SK-N-SH (cell line): Measurements from ENCODE around the gene NDUFC2. TPM values are rescaled to one million over a fixed set of nuclear protein-coding genes. Genes with fewer than 3 reads are reported as not detected.

Experiments used
- CTCF ChIA-PET: fragments of 300-600, 350-600 bp; formaldehyde crosslinking; extraction: SDS; loops from one replicate; lab custom pipeline; 2021; lab: Yijun Ruan, JAX
- POLR2A ChIA-PET: fragments of 350-600 bp; sonication (Branson Sonifier 250); formaldehyde crosslinking; extraction: SDS; loops from one replicate; lab custom pipeline; 2020; ENCODE audit warnings: antibody characterized with exemption, inconsistent platforms; lab: Yijun Ruan, JAX
- DNase-seq: peaks from one replicate; pipeline ENCODE4 v3.0.0; 2012
- H2AFZ ChIP-seq: fragments of 200-600 bp; sonication (generic); 2 replicates; pipeline ENCODE4 v1.8.1; 2016; ENCODE audit warnings: antibody characterized with exemption, mild to moderate bottlenecking, low read depth
- H3F3A ChIP-seq: fragments of 200-600 bp; sonication (generic); replicated peaks from 2 replicates; pipeline ENCODE3; 2016; ENCODE audit warnings: antibody characterized with exemption, mild to moderate bottlenecking; ENCODE audit not compliant: insufficient read depth
- H3K27ac ChIP-seq, 2 experiments: fragments of 200-500 bp in 1 of 2; fragments of 200-600 bp in 1 of 2; sonication (Bioruptor generic) in 1 of 2; sonication (generic), shearing (Covaris generic) in 1 of 2; 2 replicates each; pipeline versions ENCODE4 v1.5.1 to v1.6.1; 2014 to 2016; ENCODE audit warnings: low read depth in 2 of 2, inconsistent platforms in 1 of 2, low read length in 1 of 2, mild to moderate bottlenecking in 1 of 2, mixed read lengths in 1 of 2
- H3K27me3 ChIP-seq: fragments of 200-600 bp; sonication (generic), shearing (Covaris generic); 2 replicates; pipeline ENCODE4 v1.6.1; 2016; ENCODE audit warnings: mixed run types; ENCODE audit not compliant: insufficient read depth
- H3K36me3 ChIP-seq, 2 experiments: fragments of 200-500 bp in 1 of 2; fragments of 200-600 bp in 1 of 2; sonication (Bioruptor generic) in 1 of 2; sonication (generic) in 1 of 2; replicated peaks in 1 of 2; 2 replicates each; pipeline versions ENCODE3 to v1.5.1; 2014 to 2016; ENCODE audit warnings: low read length in 1 of 2, mild to moderate bottlenecking in 1 of 2; ENCODE audit not compliant: insufficient read depth in 2 of 2, control insufficient read depth in 1 of 2
- H3K4me1 ChIP-seq, 2 experiments: fragments of 200-500 bp in 1 of 2; fragments of 200-600 bp in 1 of 2; sonication (Bioruptor generic) in 1 of 2; sonication (generic), shearing (Covaris generic) in 1 of 2; 2 replicates each; pipeline versions ENCODE4 v1.5.1 to v1.6.1; 2014 to 2016; ENCODE audit warnings: low read depth in 1 of 2, low read length in 1 of 2, mixed run types in 1 of 2; ENCODE audit not compliant: insufficient read depth in 2 of 2, control insufficient read depth in 1 of 2
- H3K4me2 ChIP-seq: fragments of 200-600 bp; sonication (generic), shearing (Covaris generic); 2 replicates; pipeline ENCODE4 v1.6.1; 2017; ENCODE audit warnings: mixed run types
- H3K4me3 ChIP-seq, 2 experiments: fragments of 200-500 bp in 1 of 2; fragments of 200-600 bp in 1 of 2; sonication (Bioruptor generic) in 1 of 2; sonication (generic), shearing (Covaris generic) in 1 of 2; 2 replicates each; pipeline versions ENCODE4 v1.5.1 to v1.8.1; 2014 to 2016; ENCODE audit warnings: low read depth in 2 of 2, inconsistent platforms in 1 of 2, low read length in 1 of 2, mild to moderate bottlenecking in 1 of 2, mixed read lengths in 1 of 2, moderate library complexity in 1 of 2
- H3K79me2 ChIP-seq: fragments of 200-600 bp; sonication (generic); 2 replicates; pipeline ENCODE4 v1.8.1; 2017; ENCODE audit warnings: mild to moderate bottlenecking; ENCODE audit not compliant: insufficient read depth
- H3K9ac ChIP-seq: fragments of 200-600 bp; sonication (generic); 2 replicates; pipeline ENCODE4 v1.6.1; 2017; ENCODE audit warnings: mixed run types
- H3K9me2 ChIP-seq: fragments of 200-600 bp; sonication (generic); 2 replicates; pipeline ENCODE4 v1.6.1; 2017; ENCODE audit warnings: mixed run types
- H3K9me3 ChIP-seq: fragments of 200-600 bp; sonication (generic); 2 replicates; pipeline ENCODE4 v1.6.1; 2017; ENCODE audit warnings: mixed run types, mild to moderate bottlenecking, moderate library complexity
- H4K20me1 ChIP-seq: fragments of 200-600 bp; sonication (generic); 2 replicates; pipeline ENCODE4 v1.6.1; 2017; ENCODE audit warnings: mild to moderate bottlenecking, mixed run types; ENCODE audit not compliant: insufficient read depth
- CHD2 ChIP-seq: fragments of 150-350 bp; IDR thresholded peaks from 2 replicates; pipeline ENCODE4 v1.6.1; 2018; ENCODE audit warnings: low read length; ENCODE audit not compliant: partially characterized antibody
- JUND ChIP-seq: IDR thresholded peaks from 2 replicates; pipeline ENCODE4 v1.4.0; 2012
- MEF2A ChIP-seq: IDR thresholded peaks from 2 replicates; pipeline ENCODE4 v1.4.0; 2012; ENCODE audit warnings: low read depth, borderline replicate concordance
- RAD21 ChIP-seq: IDR thresholded peaks from 2 replicates; pipeline ENCODE4 v1.6.1; 2012; ENCODE audit warnings: mild to moderate bottlenecking, low read length
- RCOR1 ChIP-seq: fragments of 150-350 bp; IDR thresholded peaks from 2 replicates; pipeline ENCODE4 v1.6.1; 2017; ENCODE audit warnings: antibody characterized with exemption, low read length
- RXRA ChIP-seq: IDR thresholded peaks from 2 replicates; pipeline ENCODE4 v1.4.0; 2012; ENCODE audit warnings: low read depth, mild to moderate bottlenecking, borderline replicate concordance
- SIN3A ChIP-seq: IDR thresholded peaks from 2 replicates; pipeline ENCODE4 v1.6.1; 2012; ENCODE audit warnings: low read depth, mild to moderate bottlenecking, low read length, moderate library complexity, borderline replicate concordance
- TAF1 ChIP-seq: IDR thresholded peaks from 2 replicates; pipeline ENCODE4 v1.6.1; 2012; ENCODE audit warnings: low read depth, mild to moderate bottlenecking, low read length, moderate library complexity, borderline replicate concordance
- TCF12 ChIP-seq: IDR thresholded peaks from 2 replicates; pipeline ENCODE4 v1.4.0; 2012
- TEAD4 ChIP-seq: IDR thresholded peaks from 2 replicates; pipeline ENCODE4 v1.4.0; 2012; ENCODE audit warnings: mild to moderate bottlenecking, borderline replicate concordance; ENCODE audit not compliant: insufficient read depth
- WGBS: methylation state at CpG from one replicate; pipeline ENCODE4 v1.1.6; 2017; ENCODE audit warnings: low lambda C conversion rate; 5-methylcytosine and 5-hydroxymethylcytosine counted together
- polyA plus RNA-seq, 3 experiments: library from polyadenylated mRNA; depleted of rRNA; stranded (reverse); fragments of >200 nt; gene quantifications; 2 replicates each; pipeline ENCODE4 v1.2.3, GENCODE V29; 2012
- TF ChIP-seq, protein P1 (sequence below): fragments of 150-350 bp; IDR thresholded peaks from 2 replicates; pipeline ENCODE4 v1.6.1; 2016; ENCODE audit warnings: mild to moderate bottlenecking, low read depth, low read length
- TF ChIP-seq, protein P2 (sequence below): IDR thresholded peaks from 2 replicates; pipeline ENCODE4 v1.4.0; 2012; ENCODE audit warnings: low read depth, borderline replicate concordance
- TF ChIP-seq, protein P3 (sequence below): fragments of 150-350 bp; IDR thresholded peaks from 2 replicates; pipeline ENCODE4 v1.6.1; 2017; ENCODE audit warnings: antibody characterized with exemption, low read length, low read depth, borderline replicate concordance
- TF ChIP-seq, protein P4 (sequence below): IDR thresholded peaks from 2 replicates; pipeline ENCODE4 v1.4.0; 2012; ENCODE audit warnings: low read depth
- TF ChIP-seq, protein P5 (sequence below): IDR thresholded peaks from 2 replicates; pipeline ENCODE4 v1.4.0; 2012; ENCODE audit warnings: low read depth, borderline replicate concordance
- TF ChIP-seq, protein P6 (sequence below): IDR thresholded peaks from 2 replicates; pipeline ENCODE4 v1.6.1; 2012; ENCODE audit warnings: mild to moderate bottlenecking, low read depth, low read length, moderate library complexity

The NDUFC2 gene
- polyA plus RNA-seq, 1 of the 3 experiments (the other 2 are of a cell fraction) = 235 TPM

DNA sequence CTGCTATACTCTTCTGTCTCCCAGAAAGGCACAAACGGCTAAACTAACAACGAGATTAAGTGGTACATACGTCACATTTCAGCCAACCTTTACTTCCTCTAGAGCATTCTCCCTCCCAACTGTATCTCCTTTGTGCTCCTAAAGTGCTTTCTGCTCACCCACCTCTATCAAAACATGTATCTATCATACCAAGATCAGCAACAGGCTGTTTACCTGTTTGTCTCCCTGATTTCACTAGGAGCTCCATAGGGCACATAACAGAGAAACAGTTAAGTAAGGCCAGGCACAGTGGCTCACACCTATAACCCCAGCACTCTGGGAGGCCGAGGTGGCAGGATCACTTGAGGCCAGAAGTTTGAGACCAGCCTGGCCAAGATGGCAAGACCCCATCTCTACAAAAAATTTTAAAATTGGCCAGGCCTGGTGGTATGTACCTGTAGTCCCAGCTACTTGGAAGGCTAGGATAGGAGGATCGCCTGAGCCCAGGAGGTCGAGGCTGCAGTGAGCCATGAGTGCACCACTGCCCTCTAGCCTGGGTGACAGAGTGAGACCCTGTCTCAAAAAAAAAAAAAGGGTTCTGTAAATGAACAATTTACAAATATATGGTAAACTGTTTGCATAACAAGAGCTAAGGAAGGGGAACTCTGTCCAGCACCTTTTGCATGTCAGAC lies 2.8 kb downstream of the NDUFC2 start:
- Histone ChIP-seq H2AFZ (no peak overlapping the region), H3K36me3 (peaks cover 5 to 25% of the 10 kb centered on the region in 2 experiments), H3K27ac (no peak overlapping the region), H3K79me2 (peaks cover 78% of the 10 kb centered on the region), H3K4me1 (peaks cover 8 to 18% of the 10 kb centered on the region in 2 experiments; a peak in 2 of 4 replicates), H3K9me3 (no peaks in the 10 kb centered on the region), H3K9me2 (no peaks in the 10 kb centered on the region), H3K4me2 (peak overlapping the region; percentile 80; the same call in 1 of the 2 replicates), H3K9ac (no peak overlapping the region), H4K20me1 (peaks cover 23% of the 10 kb centered on the region), H3K27me3 (no peaks in the 10 kb centered on the region), H3K4me3 (no peak overlapping the region), H3F3A (peaks cover 7% of the 10 kb centered on the region)
- ChIA-PET POLR2A (no interaction called here), CTCF (interaction anchor here (2.0 kb wide), 1 partner anchor 31 kb away, joined by 8 read pairs; no protein-coding TSS in a partner anchor)
- no peak for DNase-seq
- TF ChIP-seq RCOR1 = no peak
- TF ChIP-seq SIN3A = no peak
- TF ChIP-seq, protein P1, sequence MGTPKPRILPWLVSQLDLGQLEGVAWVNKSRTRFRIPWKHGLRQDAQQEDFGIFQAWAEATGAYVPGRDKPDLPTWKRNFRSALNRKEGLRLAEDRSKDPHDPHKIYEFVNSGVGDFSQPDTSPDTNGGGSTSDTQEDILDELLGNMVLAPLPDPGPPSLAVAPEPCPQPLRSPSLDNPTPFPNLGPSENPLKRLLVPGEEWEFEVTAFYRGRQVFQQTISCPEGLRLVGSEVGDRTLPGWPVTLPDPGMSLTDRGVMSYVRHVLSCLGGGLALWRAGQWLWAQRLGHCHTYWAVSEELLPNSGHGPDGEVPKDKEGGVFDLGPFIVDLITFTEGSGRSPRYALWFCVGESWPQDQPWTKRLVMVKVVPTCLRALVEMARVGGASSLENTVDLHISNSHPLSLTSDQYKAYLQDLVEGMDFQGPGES = no peak
- no peak for TF ChIP-seq MEF2A
- TF ChIP-seq, protein P2, sequence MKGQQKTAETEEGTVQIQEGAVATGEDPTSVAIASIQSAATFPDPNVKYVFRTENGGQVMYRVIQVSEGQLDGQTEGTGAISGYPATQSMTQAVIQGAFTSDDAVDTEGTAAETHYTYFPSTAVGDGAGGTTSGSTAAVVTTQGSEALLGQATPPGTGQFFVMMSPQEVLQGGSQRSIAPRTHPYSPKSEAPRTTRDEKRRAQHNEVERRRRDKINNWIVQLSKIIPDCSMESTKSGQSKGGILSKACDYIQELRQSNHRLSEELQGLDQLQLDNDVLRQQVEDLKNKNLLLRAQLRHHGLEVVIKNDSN = no peak
- TF ChIP-seq, protein P3, sequence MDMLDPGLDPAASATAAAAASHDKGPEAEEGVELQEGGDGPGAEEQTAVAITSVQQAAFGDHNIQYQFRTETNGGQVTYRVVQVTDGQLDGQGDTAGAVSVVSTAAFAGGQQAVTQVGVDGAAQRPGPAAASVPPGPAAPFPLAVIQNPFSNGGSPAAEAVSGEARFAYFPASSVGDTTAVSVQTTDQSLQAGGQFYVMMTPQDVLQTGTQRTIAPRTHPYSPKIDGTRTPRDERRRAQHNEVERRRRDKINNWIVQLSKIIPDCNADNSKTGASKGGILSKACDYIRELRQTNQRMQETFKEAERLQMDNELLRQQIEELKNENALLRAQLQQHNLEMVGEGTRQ = no peak
- TF ChIP-seq RAD21 = no peak
- TF ChIP-seq, protein P4, sequence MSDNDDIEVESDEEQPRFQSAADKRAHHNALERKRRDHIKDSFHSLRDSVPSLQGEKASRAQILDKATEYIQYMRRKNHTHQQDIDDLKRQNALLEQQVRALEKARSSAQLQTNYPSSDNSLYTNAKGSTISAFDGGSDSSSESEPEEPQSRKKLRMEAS = no peak
- TF ChIP-seq, protein P5, sequence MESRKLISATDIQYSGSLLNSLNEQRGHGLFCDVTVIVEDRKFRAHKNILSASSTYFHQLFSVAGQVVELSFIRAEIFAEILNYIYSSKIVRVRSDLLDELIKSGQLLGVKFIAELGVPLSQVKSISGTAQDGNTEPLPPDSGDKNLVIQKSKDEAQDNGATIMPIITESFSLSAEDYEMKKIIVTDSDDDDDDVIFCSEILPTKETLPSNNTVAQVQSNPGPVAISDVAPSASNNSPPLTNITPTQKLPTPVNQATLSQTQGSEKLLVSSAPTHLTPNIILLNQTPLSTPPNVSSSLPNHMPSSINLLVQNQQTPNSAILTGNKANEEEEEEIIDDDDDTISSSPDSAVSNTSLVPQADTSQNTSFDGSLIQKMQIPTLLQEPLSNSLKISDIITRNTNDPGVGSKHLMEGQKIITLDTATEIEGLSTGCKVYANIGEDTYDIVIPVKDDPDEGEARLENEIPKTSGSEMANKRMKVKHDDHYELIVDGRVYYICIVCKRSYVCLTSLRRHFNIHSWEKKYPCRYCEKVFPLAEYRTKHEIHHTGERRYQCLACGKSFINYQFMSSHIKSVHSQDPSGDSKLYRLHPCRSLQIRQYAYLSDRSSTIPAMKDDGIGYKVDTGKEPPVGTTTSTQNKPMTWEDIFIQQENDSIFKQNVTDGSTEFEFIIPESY = no peak
- TF ChIP-seq CHD2 = no peak
- 85% methylated on average over 6 of the region's 6 CpGs for WGBS

DNA sequence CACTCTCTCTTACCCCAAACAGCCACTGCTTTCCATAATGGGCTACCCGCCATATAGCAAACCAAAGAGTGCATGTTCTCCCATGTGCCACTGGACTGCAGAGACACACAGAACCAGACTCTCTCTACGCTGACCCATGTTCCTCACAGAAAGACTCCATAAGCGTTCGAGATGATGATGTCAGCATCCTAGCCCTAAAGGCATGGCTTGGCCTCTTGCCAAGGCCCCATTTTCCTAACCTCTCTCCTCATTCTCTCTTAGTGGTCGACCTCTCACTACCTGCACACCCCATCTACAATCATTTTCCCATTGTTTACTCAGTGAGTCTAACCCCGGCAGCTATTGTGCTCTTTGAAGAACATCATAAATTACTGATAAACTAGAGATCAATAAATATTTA lies 4.9 kb downstream of the NDUFC2 start:
- H3K9me3 ChIP-seq = no peaks in the 10 kb centered on the region
- H3K4me1 ChIP-seq = peaks cover 0 to 21% of the 10 kb centered on the region in 2 experiments; a peak in 1 of 4 replicates
- no peak overlapping the region; a peak in 1 of 4 replicates for H3K27ac ChIP-seq
- H3F3A ChIP-seq = no peaks in the 10 kb centered on the region
- H3K4me2 ChIP-seq = no peak overlapping the region
- WGBS = 71% methylated on average over 6 of the region's 6 CpGs
- peaks cover 23% of the 10 kb centered on the region for H4K20me1 ChIP-seq
- H3K27me3 ChIP-seq = no peaks in the 10 kb centered on the region
- peaks cover 25 to 46% of the 10 kb centered on the region in 2 experiments for H3K36me3 ChIP-seq
- H3K9me2 ChIP-seq = no peaks in the 10 kb centered on the region
- H3K4me3 ChIP-seq = no peak overlapping the region
- H2AFZ ChIP-seq = no peak overlapping the region
- ChIA-PET CTCF (no interaction called here), POLR2A (no interaction called here)
- DNase-seq = peak; percentile 41
- no peak overlapping the region for H3K9ac ChIP-seq
- peaks cover 97% of the 10 kb centered on the region for H3K79me2 ChIP-seq
- TF ChIP-seq TAF1 (no peak), MEF2A (no peak), TCF12 (no peak), TEAD4 (no peak), RCOR1 (no peak), JUND (no peak), RXRA (no peak)
- TF ChIP-seq, protein P1 = no peak
- TF ChIP-seq, protein P6, sequence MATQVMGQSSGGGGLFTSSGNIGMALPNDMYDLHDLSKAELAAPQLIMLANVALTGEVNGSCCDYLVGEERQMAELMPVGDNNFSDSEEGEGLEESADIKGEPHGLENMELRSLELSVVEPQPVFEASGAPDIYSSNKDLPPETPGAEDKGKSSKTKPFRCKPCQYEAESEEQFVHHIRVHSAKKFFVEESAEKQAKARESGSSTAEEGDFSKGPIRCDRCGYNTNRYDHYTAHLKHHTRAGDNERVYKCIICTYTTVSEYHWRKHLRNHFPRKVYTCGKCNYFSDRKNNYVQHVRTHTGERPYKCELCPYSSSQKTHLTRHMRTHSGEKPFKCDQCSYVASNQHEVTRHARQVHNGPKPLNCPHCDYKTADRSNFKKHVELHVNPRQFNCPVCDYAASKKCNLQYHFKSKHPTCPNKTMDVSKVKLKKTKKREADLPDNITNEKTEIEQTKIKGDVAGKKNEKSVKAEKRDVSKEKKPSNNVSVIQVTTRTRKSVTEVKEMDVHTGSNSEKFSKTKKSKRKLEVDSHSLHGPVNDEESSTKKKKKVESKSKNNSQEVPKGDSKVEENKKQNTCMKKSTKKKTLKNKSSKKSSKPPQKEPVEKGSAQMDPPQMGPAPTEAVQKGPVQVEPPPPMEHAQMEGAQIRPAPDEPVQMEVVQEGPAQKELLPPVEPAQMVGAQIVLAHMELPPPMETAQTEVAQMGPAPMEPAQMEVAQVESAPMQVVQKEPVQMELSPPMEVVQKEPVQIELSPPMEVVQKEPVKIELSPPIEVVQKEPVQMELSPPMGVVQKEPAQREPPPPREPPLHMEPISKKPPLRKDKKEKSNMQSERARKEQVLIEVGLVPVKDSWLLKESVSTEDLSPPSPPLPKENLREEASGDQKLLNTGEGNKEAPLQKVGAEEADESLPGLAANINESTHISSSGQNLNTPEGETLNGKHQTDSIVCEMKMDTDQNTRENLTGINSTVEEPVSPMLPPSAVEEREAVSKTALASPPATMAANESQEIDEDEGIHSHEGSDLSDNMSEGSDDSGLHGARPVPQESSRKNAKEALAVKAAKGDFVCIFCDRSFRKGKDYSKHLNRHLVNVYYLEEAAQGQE = no peak
